Measurements from ENCODE around the gene STK39.

STK39 gene

GRCh38 chr2:168189835-168190569 lies 57.4 kb downstream of the STK39 start:
- TF ChIP-seq, protein P1, sequence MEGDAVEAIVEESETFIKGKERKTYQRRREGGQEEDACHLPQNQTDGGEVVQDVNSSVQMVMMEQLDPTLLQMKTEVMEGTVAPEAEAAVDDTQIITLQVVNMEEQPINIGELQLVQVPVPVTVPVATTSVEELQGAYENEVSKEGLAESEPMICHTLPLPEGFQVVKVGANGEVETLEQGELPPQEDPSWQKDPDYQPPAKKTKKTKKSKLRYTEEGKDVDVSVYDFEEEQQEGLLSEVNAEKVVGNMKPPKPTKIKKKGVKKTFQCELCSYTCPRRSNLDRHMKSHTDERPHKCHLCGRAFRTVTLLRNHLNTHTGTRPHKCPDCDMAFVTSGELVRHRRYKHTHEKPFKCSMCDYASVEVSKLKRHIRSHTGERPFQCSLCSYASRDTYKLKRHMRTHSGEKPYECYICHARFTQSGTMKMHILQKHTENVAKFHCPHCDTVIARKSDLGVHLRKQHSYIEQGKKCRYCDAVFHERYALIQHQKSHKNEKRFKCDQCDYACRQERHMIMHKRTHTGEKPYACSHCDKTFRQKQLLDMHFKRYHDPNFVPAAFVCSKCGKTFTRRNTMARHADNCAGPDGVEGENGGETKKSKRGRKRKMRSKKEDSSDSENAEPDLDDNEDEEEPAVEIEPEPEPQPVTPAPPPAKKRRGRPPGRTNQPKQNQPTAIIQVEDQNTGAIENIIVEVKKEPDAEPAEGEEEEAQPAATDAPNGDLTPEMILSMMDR (IDR thresholded peaks at IDR 0.05; ENCODE audit: borderline replicate concordance, extremely low read depth, low read length, poor library complexity, severe bottlenecking) = no peak
- TF ChIP-seq EZH2 (IDR thresholded peaks at IDR 0.05; ENCODE audit: borderline replicate concordance, low read depth, low read length, severe bottlenecking) = no peak
- peaks cover 37% of the 10 kb centered on the region for H3K4me1 ChIP-seq (ENCODE audit: insufficient read depth, low read length)
- peaks cover 33% of the 10 kb centered on the region for H3K79me2 ChIP-seq (ENCODE audit: insufficient read depth, low read length)
- H3K4me2 ChIP-seq (ENCODE audit: insufficient read depth, low read length) = no peak overlapping the region
- no peak for ATAC-seq (ENCODE audit: insufficient read depth, low read depth)
- H2AFZ ChIP-seq (ENCODE audit: low read depth, low read length) = no peak overlapping the region
- H3K36me3 ChIP-seq (ENCODE audit: insufficient read depth, low read length) = no peaks in the 10 kb centered on the region
- no peaks in the 10 kb centered on the region for H3K9me3 ChIP-seq (ENCODE audit: insufficient read depth, low read length, severe bottlenecking)
- H3K27ac ChIP-seq (ENCODE audit: low read length) = no peak overlapping the region
- H3K4me3 ChIP-seq (ENCODE audit: low read depth in 1 of 2, low read length in 2 of 2) = no peak overlapping the region
- no peak for DNase-seq
- H4K20me1 ChIP-seq (ENCODE audit: insufficient read depth, low read length) = peaks cover 11% of the 10 kb centered on the region; the same call in 1 of the 2 replicates
- no peak overlapping the region for H3K9ac ChIP-seq (ENCODE audit: low read depth, low read length)
- H3K27me3 ChIP-seq (ENCODE audit: insufficient read depth, low read length, poor library complexity) = no peaks in the 10 kb centered on the region

DNA sequence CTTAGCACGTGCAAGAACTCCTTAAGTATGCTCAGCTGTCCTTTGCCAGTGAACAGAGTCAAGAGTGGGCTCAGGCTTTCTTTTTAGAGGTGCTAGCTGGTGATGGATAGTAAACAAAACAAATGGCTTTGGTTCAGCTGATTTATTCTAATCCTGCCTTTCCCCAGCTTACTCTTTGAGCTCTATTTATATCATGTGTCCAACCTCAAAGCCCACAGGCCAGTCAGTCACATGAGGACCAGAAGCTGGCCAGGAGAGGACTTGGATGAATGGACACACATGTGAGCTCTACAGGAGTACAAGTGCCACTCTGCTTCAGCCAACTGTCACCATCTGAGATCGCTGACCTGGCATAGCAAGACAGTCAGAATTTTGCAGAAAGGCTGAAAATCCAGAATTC lies 59.4 kb downstream of the STK39 start:
- peaks cover 17% of the 10 kb centered on the region for H3K4me1 ChIP-seq (ENCODE audit: insufficient read depth, low read length)
- TF ChIP-seq EZH2 (IDR thresholded peaks at IDR 0.05; ENCODE audit: borderline replicate concordance, low read depth, low read length, severe bottlenecking) = no peak
- TF ChIP-seq, protein P1 (IDR thresholded peaks at IDR 0.05; ENCODE audit: borderline replicate concordance, extremely low read depth, low read length, poor library complexity, severe bottlenecking) = no peak
- DNase-seq (no peak), ATAC-seq (ENCODE audit: insufficient read depth, low read depth) (no peak)
- H4K20me1 ChIP-seq (ENCODE audit: insufficient read depth, low read length) = peaks cover 18% of the 10 kb centered on the region; the same call in 1 of the 2 replicates
- H3K79me2 ChIP-seq (ENCODE audit: insufficient read depth, low read length) = peaks cover 33% of the 10 kb centered on the region
- no peaks in the 10 kb centered on the region for H3K36me3 ChIP-seq (ENCODE audit: insufficient read depth, low read length)
- H3K27me3 ChIP-seq (ENCODE audit: insufficient read depth, low read length, poor library complexity) = no peaks in the 10 kb centered on the region
- no peak overlapping the region for H3K4me2 ChIP-seq (ENCODE audit: insufficient read depth, low read length)
- no peak overlapping the region for H3K27ac ChIP-seq (ENCODE audit: low read length)
- no peak overlapping the region for H3K4me3 ChIP-seq (ENCODE audit: low read depth in 1 of 2, low read length in 2 of 2)
- no peaks in the 10 kb centered on the region for H3K9me3 ChIP-seq (ENCODE audit: insufficient read depth, low read length, severe bottlenecking)
- no peak overlapping the region for H3K9ac ChIP-seq (ENCODE audit: low read depth, low read length)
- no peak overlapping the region for H2AFZ ChIP-seq (ENCODE audit: low read depth, low read length)

DNA sequence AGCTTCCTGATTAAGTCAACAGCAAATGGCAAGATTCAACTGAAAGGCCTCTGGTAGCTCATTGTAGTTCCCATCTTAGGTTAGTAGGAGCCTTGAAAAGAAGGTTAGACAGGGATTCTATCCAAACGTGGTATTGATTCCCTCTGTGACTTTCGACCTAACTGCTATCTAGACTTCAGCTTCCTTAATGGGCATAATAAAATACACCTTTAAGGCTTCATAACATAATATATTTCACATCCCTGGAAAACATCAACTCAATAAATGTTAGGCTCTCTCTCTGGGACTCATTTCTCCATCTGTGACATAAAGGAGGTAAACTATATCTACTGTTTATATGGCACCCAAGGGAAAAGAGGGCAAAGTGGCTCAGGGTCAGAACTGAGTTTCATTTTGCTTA lies 60.9 kb downstream of the STK39 start:
- no peak for DNase-seq
- Histone ChIP-seq H3K4me3 (ENCODE audit: low read depth in 1 of 2, low read length in 2 of 2) (no peak overlapping the region), H3K79me2 (ENCODE audit: insufficient read depth, low read length) (peaks cover 21% of the 10 kb centered on the region), H3K4me2 (ENCODE audit: insufficient read depth, low read length) (no peak overlapping the region), H3K36me3 (ENCODE audit: insufficient read depth, low read length) (peaks cover 5% of the 10 kb centered on the region), H3K9me3 (ENCODE audit: insufficient read depth, low read length, severe bottlenecking) (no peaks in the 10 kb centered on the region), H3K27ac (ENCODE audit: low read length) (no peak overlapping the region), H4K20me1 (ENCODE audit: insufficient read depth, low read length) (peaks cover 17% of the 10 kb centered on the region; the same call in 1 of the 2 replicates), H3K9ac (ENCODE audit: low read depth, low read length) (no peak overlapping the region), H3K27me3 (ENCODE audit: insufficient read depth, low read length, poor library complexity) (no peaks in the 10 kb centered on the region), H2AFZ (ENCODE audit: low read depth, low read length) (no peak overlapping the region), H3K4me1 (ENCODE audit: insufficient read depth, low read length) (peaks cover 10% of the 10 kb centered on the region; the same call in 1 of the 2 replicates)
- no peak for ATAC-seq (ENCODE audit: insufficient read depth, low read depth)
- TF ChIP-seq, protein P1 (IDR thresholded peaks at IDR 0.05; ENCODE audit: borderline replicate concordance, extremely low read depth, low read length, poor library complexity, severe bottlenecking) = no peak
- TF ChIP-seq EZH2 (IDR thresholded peaks at IDR 0.05; ENCODE audit: borderline replicate concordance, low read depth, low read length, severe bottlenecking) = no peak
